A673 (cell line): Measurements from ENCODE around the gene RTBDN. TPM values are rescaled to one million over a fixed set of nuclear protein-coding genes. Genes with fewer than 3 reads are reported as not detected.

Source experiments
- BruUV-seq: library from RNA; stranded (reverse); fragments of 400-500 nt; replicated peaks from 2 replicates; lab custom pipeline; 2021; lab: Mats Ljungman, UMichigan
- CTCF ChIA-PET: fragments of 300-600 bp; sonication (Branson Sonifier 250); formaldehyde crosslinking; loops from one replicate; lab custom pipeline; 2022; ENCODE audit warnings: antibody characterized with exemption; lab: Charles Lee
- POLR2A ChIA-PET: fragments of 300-600 bp; sonication (Branson Sonifier 250); formaldehyde crosslinking; loops from one replicate; lab custom pipeline; 2022; ENCODE audit warnings: antibody characterized with exemption; ENCODE audit not compliant: low non-redundant PET; lab: Charles Lee
- DNase-seq: peaks from one replicate; pipeline ENCODE4 v3.0.0-alpha.2; 2015; ENCODE audit warnings: low spot score
- H3K27ac ChIP-seq: fragments of 200-600 bp; sonication (generic); 2 replicates; pipeline ENCODE4 v1.5.1; 2016; ENCODE audit warnings: mixed run types, low read depth, mild to moderate bottlenecking, mixed read lengths, antibody characterized with exemption, low read length; ENCODE audit not compliant: poor library complexity, severe bottlenecking
- H3K27me3 ChIP-seq: fragments of 200-600 bp; sonication (generic); replicated peaks from 2 replicates; pipeline ENCODE4 v1.6.1; 2017; ENCODE audit warnings: mixed run types, low read depth, mild to moderate bottlenecking, mixed read lengths, antibody characterized with exemption, low read length; ENCODE audit not compliant: insufficient read depth, poor library complexity
- H3K36me3 ChIP-seq: fragments of 200-600 bp; sonication (generic); 2 replicates; pipeline ENCODE4 v1.6.1; 2016; ENCODE audit warnings: mixed run types, mild to moderate bottlenecking, mixed read lengths, antibody characterized with exemption, low read length; ENCODE audit not compliant: insufficient read depth, poor library complexity, severe bottlenecking
- H3K4me1 ChIP-seq: fragments of 200-600 bp; sonication (generic); 2 replicates; pipeline ENCODE4 v1.6.1; 2017; ENCODE audit warnings: mixed run types, mild to moderate bottlenecking, mixed read lengths, antibody characterized with exemption, low read length; ENCODE audit not compliant: insufficient read depth, poor library complexity, severe bottlenecking
- H3K4me3 ChIP-seq: fragments of 200-600 bp; sonication (generic); 2 replicates; pipeline ENCODE4 v1.5.1; 2016; ENCODE audit warnings: low read depth, mixed run types, mild to moderate bottlenecking, mixed read lengths, low read length; ENCODE audit not compliant: poor library complexity, severe bottlenecking
- H3K9me3 ChIP-seq: fragments of 200-600 bp; sonication (generic); 2 replicates; pipeline ENCODE4 v1.6.1; 2016; ENCODE audit warnings: mixed run types, low read depth, mild to moderate bottlenecking, mixed read lengths, antibody characterized with exemption, low read length; ENCODE audit not compliant: poor library complexity, severe bottlenecking
- CTCF ChIP-seq: fragments of 300-800, 200-600 bp; sonication (generic); conservative IDR thresholded peaks from 2 replicates; pipeline ENCODE4 v1.5.1; 2017; ENCODE audit warnings: low read depth, mild to moderate bottlenecking, antibody characterized with exemption, low read length, moderate library complexity, mixed read lengths
- EZH2 ChIP-seq: fragments of 200-600 bp; sonication (generic); IDR thresholded peaks from 2 replicates; pipeline ENCODE4 v1.6.1; 2017; ENCODE audit warnings: borderline replicate concordance, low read depth, mild to moderate bottlenecking, mixed read lengths, antibody characterized with exemption, low read length; ENCODE audit not compliant: poor library complexity, severe bottlenecking
- intact Hi-C: fragments of 100-400 bp; cut with micrococcal nuclease; formaldehyde crosslinking; loops from one replicate; pipeline ENCODE4 v1.10.0; 2022; ENCODE audit not compliant: unreplicated experiment
- microRNA-seq: library from miRNA; unstranded; fragments of <30 nt; microRNA quantifications from one replicate; pipeline ENCODE4 v1.2.0, GENCODE V29; 2021
- total RNA-seq: library from RNA; stranded (reverse); gene quantifications from 2 replicates; pipeline ENCODE4 v1.2.3, GENCODE V29; 2021

The RTBDN gene
- total RNA-seq, 1 experiment from 2014 or later, result not detected

- Histone ChIP-seq H3K27me3 (no peaks in the 10 kb centered on the region), H3K27ac (peak overlapping the region; percentile 73), H3K36me3 (no peaks in the 10 kb centered on the region), H3K4me3 (peak overlapping the region; percentile 48), H3K9me3 (no peaks in the 10 kb centered on the region), H3K4me1 (peaks cover 23% of the 10 kb centered on the region)
- ChIA-PET POLR2A (interaction anchor here (0.6 to 1.4 kb wide), 2 partner anchors 14 to 99 kb away, joined by 4 to 6 read pairs; partner anchors contain the start of gene JUNB), CTCF (interaction anchor here (0.6 to 2.1 kb wide), 5 partner anchors 9 to 161 kb away, joined by 4 to 29 read pairs (median 7); partner anchors contain the start of genes FBXW9 and JUNB)
- intact Hi-C loops, result loop anchor here (1.0 kb wide), 1 partner anchor 19 kb away; no protein-coding TSS in a partner anchor
- peak; percentile 91 for DNase-seq
- no peak for TF ChIP-seq EZH2
- TF ChIP-seq CTCF, result peak; percentile 98
- no TSS peak for BruUV-seq
Measured at GRCh38 chr19:12777217-12778016, 57.0 kb downstream of the RTBDN start.

Small RNA genes within 50 kb of the gene (microRNA-seq; reads per million reads assigned to microRNA genes)
- gene MIR5684 (not detected), gene MIR6794 (not detected)

Other genes starting within 250 kb of the RTBDN start
- 7.7 and 9.5 TPM in 2 replicates for gene ZNF490, start 223.8 kb downstream of the RTBDN start, total RNA-seq
- 22.9 and 26.0 TPM in 2 replicates for gene ZNF791, start 223.7 kb downstream of the RTBDN start, total RNA-seq
- 64.4 and 67.1 TPM in 2 replicates for gene MAN2B1, start 167.8 kb downstream of the RTBDN start, total RNA-seq
- 19.4 and 24.5 TPM in 2 replicates for gene WDR83, start 167.8 kb downstream of the RTBDN start, total RNA-seq
- gene DHPS, start 152.7 kb downstream of the RTBDN start, total RNA-seq, result 117 and 127 TPM in 2 replicates
- gene GNG14, start 146.6 kb downstream of the RTBDN start, total RNA-seq, result not detected in 2 replicates
- gene FBXW9, start 137.9 kb downstream of the RTBDN start, total RNA-seq, result 15.4 and 19.6 TPM in 2 replicates
- gene TNPO2, start 110.6 kb downstream of the RTBDN start, total RNA-seq, result 121 and 150 TPM in 2 replicates
- gene TRIR, start 99.9 kb downstream of the RTBDN start, total RNA-seq, result 238 and 259 TPM in 2 replicates
- gene GET3, start 97.1 kb downstream of the RTBDN start, total RNA-seq, result 91.7 and 92.6 TPM in 2 replicates
- 0.13 TPM in 1 of 2 replicates, not detected in the other for gene BEST2, start 82.8 kb downstream of the RTBDN start, total RNA-seq
- gene HOOK2, start 59.0 kb downstream of the RTBDN start, total RNA-seq, result 25.8 and 34.1 TPM in 2 replicates
- 27.7 and 28.6 TPM in 2 replicates for gene JUNB, start 43.1 kb downstream of the RTBDN start, total RNA-seq
- 406 and 429 TPM in 2 replicates for gene PRDX2, start 32.8 kb downstream of the RTBDN start, total RNA-seq
- gene THSD8, start 32.5 kb downstream of the RTBDN start, total RNA-seq, result 45.2 and 53.4 TPM in 2 replicates
- 97.7 and 99.7 TPM in 2 replicates for gene RNASEH2A, start 28.0 kb downstream of the RTBDN start, total RNA-seq
- gene MAST1, start 3.9 kb upstream of the RTBDN start, total RNA-seq, result 22.2 and 26.7 TPM in 2 replicates
- 22.7 and 27.8 TPM in 2 replicates for gene DNASE2, start 46.9 kb upstream of the RTBDN start, total RNA-seq
- gene KLF1, start 52.6 kb upstream of the RTBDN start, total RNA-seq, result 0.30 and 0.57 TPM in 2 replicates
- 47.3 and 58.7 TPM in 2 replicates for gene GCDH, start 56.6 kb upstream of the RTBDN start, total RNA-seq
- 0.71 and 1.8 TPM in 2 replicates for gene SYCE2, start 84.7 kb upstream of the RTBDN start, total RNA-seq
- gene FARSA, start 99.1 kb upstream of the RTBDN start, total RNA-seq, result 150 and 162 TPM in 2 replicates
- gene CALR, start 104.0 kb upstream of the RTBDN start, total RNA-seq, result 994 and 1,019 TPM in 2 replicates
- gene RAD23A, start 111.3 kb upstream of the RTBDN start, total RNA-seq, result 183 and 186 TPM in 2 replicates
- gene GADD45GIP1, start 122.6 kb upstream of the RTBDN start, total RNA-seq, result 61.1 and 67.5 TPM in 2 replicates
- gene DAND5, start 135.0 kb upstream of the RTBDN start, total RNA-seq, result 0.17 TPM in 2 replicates
- gene NFIX, start 160.9 kb upstream of the RTBDN start, total RNA-seq, result 69.7 and 77.9 TPM in 2 replicates